WTC11 (cell line): Measurements from ENCODE around the gene GPRIN2. TPM values are rescaled to one million over a fixed set of nuclear protein-coding genes. Genes with fewer than 3 reads are reported as not detected.

ENCODE experiments used
- ATAC-seq: fragments of 200-7000 bp; cut with Tn5 transposase; 2 replicates; pipeline ENCODE4 v1.10.0; 2021; ENCODE audit warnings: mild to moderate bottlenecking, moderate library complexity
- CTCF ChIA-PET: fragments of 300-600 bp; sonication (Branson Sonifier 250); formaldehyde crosslinking; loops from one replicate; lab custom pipeline; 2021; ENCODE audit warnings: antibody characterized with exemption; lab: Charles Lee
- POLR2A ChIA-PET: fragments of 350-600 bp; sonication (Branson Sonifier 250); formaldehyde crosslinking; loops from one replicate; lab custom pipeline; 2021; ENCODE audit warnings: antibody characterized with exemption; lab: Charles Lee
- DNase-seq: peaks from one replicate; pipeline ENCODE4 v3.0.0; 2021; ENCODE audit warnings: low spot score
- H3K27ac Mint-ChIP-seq: 2 replicates; pipeline ENCODE4 v1.8.0; 2021; ENCODE audit warnings: mixed read lengths
- H3K27me3 Mint-ChIP-seq: 2 replicates; pipeline ENCODE4 v1.8.0; 2021; ENCODE audit warnings: low read depth, mild to moderate bottlenecking, moderate library complexity, mixed read lengths
- H3K36me3 Mint-ChIP-seq: 2 replicates; pipeline ENCODE4 v1.8.0; 2021; ENCODE audit warnings: mixed read lengths
- H3K4me1 Mint-ChIP-seq: 2 replicates; pipeline ENCODE4 v1.8.0; 2022; ENCODE audit warnings: mixed read lengths
- H3K4me3 Mint-ChIP-seq: 2 replicates; pipeline ENCODE4 v1.8.0; 2021; ENCODE audit warnings: mild to moderate bottlenecking, moderate library complexity, mixed read lengths
- H3K9me3 Mint-ChIP-seq: 2 replicates; pipeline ENCODE4 v1.8.0; 2021; ENCODE audit warnings: mixed read lengths
- ATF1 ChIP-seq: sonication (generic); formaldehyde crosslinking; IDR thresholded peaks from 2 replicates; pipeline ENCODE4 v1.8.1; 2023; ENCODE audit warnings: mild to moderate bottlenecking, moderate library complexity, missing genetic modification reagents
- ETV6 ChIP-seq: sonication (generic); formaldehyde crosslinking; IDR thresholded peaks from 2 replicates; pipeline ENCODE4 v1.8.1; 2022; ENCODE audit warnings: mild to moderate bottlenecking, missing genetic modification reagents
- FOXJ3 ChIP-seq: sonication (generic); formaldehyde crosslinking; IDR thresholded peaks from 2 replicates; pipeline ENCODE4 v1.9.0; 2021; ENCODE audit warnings: missing genetic modification reagents, mild to moderate bottlenecking, borderline replicate concordance
- FOXK1 ChIP-seq: sonication (generic); formaldehyde crosslinking; IDR thresholded peaks from 2 replicates; pipeline ENCODE4 v1.8.0; 2022; ENCODE audit warnings: mild to moderate bottlenecking, moderate library complexity, missing genetic modification reagents
- FOXP1 ChIP-seq: sonication (generic); formaldehyde crosslinking; IDR thresholded peaks from 2 replicates; pipeline ENCODE4 v1.8.0; 2022; ENCODE audit warnings: missing genetic modification reagents, mild to moderate bottlenecking, moderate library complexity, borderline replicate concordance
- FOXP4 ChIP-seq: sonication (generic); formaldehyde crosslinking; IDR thresholded peaks from 2 replicates; pipeline ENCODE4 v1.8.0; 2022; ENCODE audit warnings: mild to moderate bottlenecking, missing genetic modification reagents
- MYBL2 ChIP-seq: sonication (generic); formaldehyde crosslinking; IDR thresholded peaks from 2 replicates; pipeline ENCODE4 v1.8.1; 2023; ENCODE audit warnings: mild to moderate bottlenecking, moderate library complexity, missing genetic modification reagents
- NR1H2 ChIP-seq: sonication (generic); formaldehyde crosslinking; IDR thresholded peaks from 2 replicates; pipeline ENCODE4 v1.9.0; 2021; ENCODE audit warnings: mild to moderate bottlenecking, moderate library complexity, missing genetic modification reagents
- NR2C2 ChIP-seq: sonication (generic); formaldehyde crosslinking; IDR thresholded peaks from 2 replicates; pipeline ENCODE4 v1.8.0; 2022; ENCODE audit warnings: mild to moderate bottlenecking, missing genetic modification reagents
- PRDM15 ChIP-seq: sonication (generic); formaldehyde crosslinking; IDR thresholded peaks from 2 replicates; pipeline ENCODE4 v1.8.0; 2022; ENCODE audit warnings: missing genetic modification reagents
- SOX15 ChIP-seq: fragments of 250-450 bp; sonication (Bioruptor Pico); IDR thresholded peaks from 2 replicates; pipeline ENCODE4 v1.9.0; 2021; ENCODE audit warnings: mild to moderate bottlenecking
- SP1 ChIP-seq: sonication (generic); formaldehyde crosslinking; conservative IDR thresholded peaks from 2 replicates; pipeline ENCODE4 v1.8.1; 2022; ENCODE audit warnings: missing genetic modification reagents
- TEAD1 ChIP-seq: sonication (generic); formaldehyde crosslinking; IDR thresholded peaks from 2 replicates; pipeline ENCODE4 v1.8.0; 2022; ENCODE audit warnings: mild to moderate bottlenecking, missing genetic modification reagents
- TEAD4 ChIP-seq: sonication (generic); formaldehyde crosslinking; IDR thresholded peaks from 2 replicates; pipeline ENCODE4 v1.8.0; 2022; ENCODE audit warnings: mild to moderate bottlenecking, missing genetic modification reagents
- TP53 ChIP-seq: sonication (generic); formaldehyde crosslinking; IDR thresholded peaks from 2 replicates; pipeline ENCODE4 v1.8.1; 2023; ENCODE audit warnings: mild to moderate bottlenecking, missing genetic modification reagents
- ZNF232 ChIP-seq: sonication (generic); formaldehyde crosslinking; IDR thresholded peaks from 2 replicates; pipeline ENCODE4 v1.8.0; 2022; ENCODE audit warnings: mild to moderate bottlenecking, missing genetic modification reagents
- ZNF281 ChIP-seq: sonication (generic); formaldehyde crosslinking; IDR thresholded peaks from 2 replicates; pipeline ENCODE4 v1.8.0; 2023; ENCODE audit warnings: mild to moderate bottlenecking, missing genetic modification reagents
- ZNF423 ChIP-seq: fragments of 250-450 bp; sonication (Bioruptor Pico); IDR thresholded peaks from 2 replicates; pipeline ENCODE4 v2.1.2; 2022; ENCODE audit warnings: mild to moderate bottlenecking, moderate library complexity
- total RNA-seq: library from RNA; stranded (reverse); gene quantifications from 3 replicates; pipeline ENCODE4 v1.2.3, GENCODE V29; 2021
- TF ChIP-seq, protein P1 (sequence below): sonication (generic); formaldehyde crosslinking; IDR thresholded peaks from 2 replicates; pipeline ENCODE4 v1.8.1; 2023; ENCODE audit warnings: mild to moderate bottlenecking, missing genetic modification reagents, moderate library complexity
- TF ChIP-seq, protein P2 (sequence below): sonication (generic); formaldehyde crosslinking; IDR thresholded peaks from 2 replicates; pipeline ENCODE4 v1.8.0; 2023; ENCODE audit warnings: missing genetic modification reagents
- TF ChIP-seq, protein P3 (sequence below): sonication (generic); formaldehyde crosslinking; IDR thresholded peaks from 2 replicates; pipeline ENCODE4 v1.8.0; 2022; ENCODE audit warnings: mild to moderate bottlenecking, missing genetic modification reagents
- TF ChIP-seq, protein P4 (sequence below): fragments of 200-600 bp; IDR thresholded peaks from 2 replicates; pipeline ENCODE4 v1.8.0; 2022; ENCODE audit warnings: antibody characterized with exemption
- TF ChIP-seq, protein P5 (sequence below): sonication (generic); formaldehyde crosslinking; IDR thresholded peaks from 2 replicates; pipeline ENCODE4 v1.8.1; 2022; ENCODE audit warnings: mild to moderate bottlenecking, missing genetic modification reagents, moderate library complexity, borderline replicate concordance

The GPRIN2 gene
- total RNA-seq, 1 experiment from 2014 or later = 17.5 TPM

GRCh38 chr10:46541017-46541661, 15.3 kb downstream of the GPRIN2 start:
- POLR2A ChIA-PET = interaction anchor here (1.3 kb wide), 1 partner anchor 10 kb away, joined by 3 read pairs; no protein-coding TSS in a partner anchor
- DNase-seq = peak; percentile 81
- no peak overlapping the region for H3K27ac Mint-ChIP-seq
- peaks cover 9% of the 10 kb centered on the region for H3K27me3 Mint-ChIP-seq
- H3K36me3 Mint-ChIP-seq = no peaks in the 10 kb centered on the region
- CTCF ChIA-PET = interaction anchor here (1.0 to 4.7 kb wide), 4 partner anchors 13 to 313 kb away, joined by 4 to 18 read pairs (median 6); no protein-coding TSS in a partner anchor
- ATAC-seq = peak; percentile 74
- H3K4me1 Mint-ChIP-seq = peaks cover 33% of the 10 kb centered on the region
- peak overlapping the region; percentile 61 for H3K4me3 Mint-ChIP-seq
- TF ChIP-seq FOXJ3 (CRISPR knock-in tag) = no peak
- TF ChIP-seq, protein P1, sequence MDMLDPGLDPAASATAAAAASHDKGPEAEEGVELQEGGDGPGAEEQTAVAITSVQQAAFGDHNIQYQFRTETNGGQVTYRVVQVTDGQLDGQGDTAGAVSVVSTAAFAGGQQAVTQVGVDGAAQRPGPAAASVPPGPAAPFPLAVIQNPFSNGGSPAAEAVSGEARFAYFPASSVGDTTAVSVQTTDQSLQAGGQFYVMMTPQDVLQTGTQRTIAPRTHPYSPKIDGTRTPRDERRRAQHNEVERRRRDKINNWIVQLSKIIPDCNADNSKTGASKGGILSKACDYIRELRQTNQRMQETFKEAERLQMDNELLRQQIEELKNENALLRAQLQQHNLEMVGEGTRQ (CRISPR knock-in tag) = peak; percentile 24; the same call in 1 of the 2 replicates
- peak; percentile 63; the same call in 1 of the 2 replicates for TF ChIP-seq ZNF232 (CRISPR knock-in tag)
- TF ChIP-seq, protein P2, sequence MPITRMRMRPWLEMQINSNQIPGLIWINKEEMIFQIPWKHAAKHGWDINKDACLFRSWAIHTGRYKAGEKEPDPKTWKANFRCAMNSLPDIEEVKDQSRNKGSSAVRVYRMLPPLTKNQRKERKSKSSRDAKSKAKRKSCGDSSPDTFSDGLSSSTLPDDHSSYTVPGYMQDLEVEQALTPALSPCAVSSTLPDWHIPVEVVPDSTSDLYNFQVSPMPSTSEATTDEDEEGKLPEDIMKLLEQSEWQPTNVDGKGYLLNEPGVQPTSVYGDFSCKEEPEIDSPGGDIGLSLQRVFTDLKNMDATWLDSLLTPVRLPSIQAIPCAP (CRISPR knock-in tag) = no peak
- TF ChIP-seq TEAD1 (CRISPR knock-in tag) = peak; percentile 33; the same call in 1 of the 2 replicates
- TF ChIP-seq FOXP4 (CRISPR knock-in tag) = peak; percentile 76
- TF ChIP-seq SOX15 (CRISPR knock-in tag) = no peak
- TF ChIP-seq, protein P3, sequence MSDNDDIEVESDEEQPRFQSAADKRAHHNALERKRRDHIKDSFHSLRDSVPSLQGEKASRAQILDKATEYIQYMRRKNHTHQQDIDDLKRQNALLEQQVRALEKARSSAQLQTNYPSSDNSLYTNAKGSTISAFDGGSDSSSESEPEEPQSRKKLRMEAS (CRISPR knock-in tag) = peak; percentile 52; the same call in 1 of the 2 replicates
- TF ChIP-seq ZNF423 (CRISPR knock-in tag) = no peak
- no peak for TF ChIP-seq ATF1 (CRISPR knock-in tag)
- TF ChIP-seq, protein P4, sequence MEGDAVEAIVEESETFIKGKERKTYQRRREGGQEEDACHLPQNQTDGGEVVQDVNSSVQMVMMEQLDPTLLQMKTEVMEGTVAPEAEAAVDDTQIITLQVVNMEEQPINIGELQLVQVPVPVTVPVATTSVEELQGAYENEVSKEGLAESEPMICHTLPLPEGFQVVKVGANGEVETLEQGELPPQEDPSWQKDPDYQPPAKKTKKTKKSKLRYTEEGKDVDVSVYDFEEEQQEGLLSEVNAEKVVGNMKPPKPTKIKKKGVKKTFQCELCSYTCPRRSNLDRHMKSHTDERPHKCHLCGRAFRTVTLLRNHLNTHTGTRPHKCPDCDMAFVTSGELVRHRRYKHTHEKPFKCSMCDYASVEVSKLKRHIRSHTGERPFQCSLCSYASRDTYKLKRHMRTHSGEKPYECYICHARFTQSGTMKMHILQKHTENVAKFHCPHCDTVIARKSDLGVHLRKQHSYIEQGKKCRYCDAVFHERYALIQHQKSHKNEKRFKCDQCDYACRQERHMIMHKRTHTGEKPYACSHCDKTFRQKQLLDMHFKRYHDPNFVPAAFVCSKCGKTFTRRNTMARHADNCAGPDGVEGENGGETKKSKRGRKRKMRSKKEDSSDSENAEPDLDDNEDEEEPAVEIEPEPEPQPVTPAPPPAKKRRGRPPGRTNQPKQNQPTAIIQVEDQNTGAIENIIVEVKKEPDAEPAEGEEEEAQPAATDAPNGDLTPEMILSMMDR = peak; percentile 34; the same call in 1 of the 2 replicates
- TF ChIP-seq ETV6 (CRISPR knock-in tag) = peak; percentile 73; the same call in 1 of the 2 replicates
- 0 out of 2 replicates have a peak, but pooled peaks have one; percentile 60 for TF ChIP-seq FOXK1 (CRISPR knock-in tag)
- no peak for TF ChIP-seq TP53 (CRISPR knock-in tag)
- peak; percentile 94; the same call in 1 of the 2 replicates for TF ChIP-seq ZNF281 (CRISPR knock-in tag)
- peak; percentile 73 for TF ChIP-seq SP1 (CRISPR knock-in tag)
- TF ChIP-seq PRDM15 = no peak; the same call in 1 of the 2 replicates
- 0 out of 2 replicates have a peak, but pooled peaks have one; percentile 20 for TF ChIP-seq TEAD4 (CRISPR knock-in tag)
- TF ChIP-seq, protein P5, sequence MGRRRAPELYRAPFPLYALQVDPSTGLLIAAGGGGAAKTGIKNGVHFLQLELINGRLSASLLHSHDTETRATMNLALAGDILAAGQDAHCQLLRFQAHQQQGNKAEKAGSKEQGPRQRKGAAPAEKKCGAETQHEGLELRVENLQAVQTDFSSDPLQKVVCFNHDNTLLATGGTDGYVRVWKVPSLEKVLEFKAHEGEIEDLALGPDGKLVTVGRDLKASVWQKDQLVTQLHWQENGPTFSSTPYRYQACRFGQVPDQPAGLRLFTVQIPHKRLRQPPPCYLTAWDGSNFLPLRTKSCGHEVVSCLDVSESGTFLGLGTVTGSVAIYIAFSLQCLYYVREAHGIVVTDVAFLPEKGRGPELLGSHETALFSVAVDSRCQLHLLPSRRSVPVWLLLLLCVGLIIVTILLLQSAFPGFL = no peak
- no peak for TF ChIP-seq NR1H2 (CRISPR knock-in tag)
- TF ChIP-seq MYBL2 (CRISPR knock-in tag) = peak; percentile 41; the same call in 1 of the 2 replicates
- peak; percentile 54; the same call in 1 of the 2 replicates for TF ChIP-seq FOXP1 (CRISPR knock-in tag)
- peak; percentile 31; the same call in 1 of the 2 replicates for TF ChIP-seq NR2C2 (CRISPR knock-in tag)
- H3K9me3 Mint-ChIP-seq = no peaks in the 10 kb centered on the region
